KMS-11 (cell line): ENCODE data around the gene KCNT1.

ENCODE experiments used
- H2AFZ ChIP-seq: fragments of 200-600 bp; sonication (generic); 2 replicates; pipeline ENCODE4 v1.6.1; 2016; ENCODE audit warnings: antibody characterized with exemption, mixed run types, low read depth
- H3K27ac ChIP-seq: fragments of 200-600 bp; sonication (generic); 2 replicates; pipeline ENCODE4 v1.6.1; 2016; ENCODE audit warnings: mild to moderate bottlenecking, mixed run types
- H3K27me3 ChIP-seq: fragments of 200-600 bp; sonication (generic); 2 replicates; pipeline ENCODE4 v1.6.1; 2017; ENCODE audit warnings: mild to moderate bottlenecking, low read depth, mixed run types, moderate library complexity; ENCODE audit not compliant: insufficient read depth
- H3K36me3 ChIP-seq: fragments of 200-600 bp; sonication (generic); 2 replicates; pipeline ENCODE4 v1.6.1; 2017; ENCODE audit warnings: mild to moderate bottlenecking, mixed run types; ENCODE audit not compliant: insufficient read depth
- H3K4me1 ChIP-seq: fragments of 200-600 bp; sonication (generic); 2 replicates; pipeline ENCODE4 v1.6.1; 2016; ENCODE audit warnings: mild to moderate bottlenecking, low read depth, mixed run types; ENCODE audit not compliant: poor library complexity, severe bottlenecking
- H3K4me2 ChIP-seq: fragments of 200-600 bp; sonication (generic); 2 replicates; pipeline ENCODE4 v1.7.0; 2016; ENCODE audit warnings: mild to moderate bottlenecking, mixed run types
- H3K4me3 ChIP-seq: fragments of 200-600 bp; sonication (generic); IDR thresholded peaks from 2 replicates; pipeline ENCODE4 v1.6.1; 2017; ENCODE audit warnings: low read depth, low read length, mixed read lengths; ENCODE audit not compliant: insufficient read depth
- H3K79me2 ChIP-seq: fragments of 200-600 bp; sonication (generic); 2 replicates; pipeline ENCODE4 v1.6.1; 2016; ENCODE audit warnings: low read depth, mixed run types; ENCODE audit not compliant: insufficient read depth
- H3K9ac ChIP-seq: fragments of 200-600 bp; sonication (generic); 2 replicates; pipeline ENCODE4 v1.6.1; 2016; ENCODE audit warnings: mild to moderate bottlenecking, mixed run types
- H4K20me1 ChIP-seq: fragments of 200-600 bp; sonication (generic); 2 replicates; pipeline ENCODE4 v1.6.1; 2016; ENCODE audit warnings: mild to moderate bottlenecking, mixed run types; ENCODE audit not compliant: insufficient read depth
- TF ChIP-seq, protein P1 (sequence below): fragments of 200-600 bp; sonication (generic); conservative IDR thresholded peaks from 2 replicates; pipeline ENCODE4 v1.6.1; 2017; ENCODE audit warnings: low read depth, mild to moderate bottlenecking, antibody characterized with exemption, low read length, moderate library complexity, mixed read lengths

Gene KCNT1

DNA sequence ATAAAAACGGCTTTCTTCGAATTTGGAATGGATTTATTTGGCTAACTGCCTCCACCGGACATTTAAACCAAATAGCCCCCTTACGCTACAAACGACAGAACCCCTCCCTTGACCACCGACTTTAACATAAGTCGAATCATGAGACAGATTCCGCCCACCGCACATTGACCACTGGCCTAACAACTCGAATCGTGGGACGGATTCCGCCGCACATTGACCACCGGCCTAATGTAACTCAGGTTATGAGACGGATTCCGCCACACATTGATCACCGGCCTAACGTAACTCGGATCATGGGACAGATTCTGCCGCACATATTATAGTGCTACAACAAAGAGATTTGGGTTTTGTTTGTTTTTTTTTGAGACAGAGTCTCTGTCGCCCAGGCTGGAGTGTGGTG is 41.6 kb upstream of the KCNT1 start:
- Histone ChIP-seq H3K36me3 (no peaks in the 10 kb centered on the region), H3K27ac (no peak overlapping the region), H3K27me3 (peaks cover 73% of the 10 kb centered on the region), H3K4me1 (no peaks in the 10 kb centered on the region), H2AFZ (no peak overlapping the region), H3K4me3 (no peak overlapping the region), H4K20me1 (no peaks in the 10 kb centered on the region), H3K4me2 (no peak overlapping the region), H3K9ac (no peak overlapping the region), H3K79me2 (no peaks in the 10 kb centered on the region)
- TF ChIP-seq, protein P1, sequence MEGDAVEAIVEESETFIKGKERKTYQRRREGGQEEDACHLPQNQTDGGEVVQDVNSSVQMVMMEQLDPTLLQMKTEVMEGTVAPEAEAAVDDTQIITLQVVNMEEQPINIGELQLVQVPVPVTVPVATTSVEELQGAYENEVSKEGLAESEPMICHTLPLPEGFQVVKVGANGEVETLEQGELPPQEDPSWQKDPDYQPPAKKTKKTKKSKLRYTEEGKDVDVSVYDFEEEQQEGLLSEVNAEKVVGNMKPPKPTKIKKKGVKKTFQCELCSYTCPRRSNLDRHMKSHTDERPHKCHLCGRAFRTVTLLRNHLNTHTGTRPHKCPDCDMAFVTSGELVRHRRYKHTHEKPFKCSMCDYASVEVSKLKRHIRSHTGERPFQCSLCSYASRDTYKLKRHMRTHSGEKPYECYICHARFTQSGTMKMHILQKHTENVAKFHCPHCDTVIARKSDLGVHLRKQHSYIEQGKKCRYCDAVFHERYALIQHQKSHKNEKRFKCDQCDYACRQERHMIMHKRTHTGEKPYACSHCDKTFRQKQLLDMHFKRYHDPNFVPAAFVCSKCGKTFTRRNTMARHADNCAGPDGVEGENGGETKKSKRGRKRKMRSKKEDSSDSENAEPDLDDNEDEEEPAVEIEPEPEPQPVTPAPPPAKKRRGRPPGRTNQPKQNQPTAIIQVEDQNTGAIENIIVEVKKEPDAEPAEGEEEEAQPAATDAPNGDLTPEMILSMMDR, result no peak

DNA sequence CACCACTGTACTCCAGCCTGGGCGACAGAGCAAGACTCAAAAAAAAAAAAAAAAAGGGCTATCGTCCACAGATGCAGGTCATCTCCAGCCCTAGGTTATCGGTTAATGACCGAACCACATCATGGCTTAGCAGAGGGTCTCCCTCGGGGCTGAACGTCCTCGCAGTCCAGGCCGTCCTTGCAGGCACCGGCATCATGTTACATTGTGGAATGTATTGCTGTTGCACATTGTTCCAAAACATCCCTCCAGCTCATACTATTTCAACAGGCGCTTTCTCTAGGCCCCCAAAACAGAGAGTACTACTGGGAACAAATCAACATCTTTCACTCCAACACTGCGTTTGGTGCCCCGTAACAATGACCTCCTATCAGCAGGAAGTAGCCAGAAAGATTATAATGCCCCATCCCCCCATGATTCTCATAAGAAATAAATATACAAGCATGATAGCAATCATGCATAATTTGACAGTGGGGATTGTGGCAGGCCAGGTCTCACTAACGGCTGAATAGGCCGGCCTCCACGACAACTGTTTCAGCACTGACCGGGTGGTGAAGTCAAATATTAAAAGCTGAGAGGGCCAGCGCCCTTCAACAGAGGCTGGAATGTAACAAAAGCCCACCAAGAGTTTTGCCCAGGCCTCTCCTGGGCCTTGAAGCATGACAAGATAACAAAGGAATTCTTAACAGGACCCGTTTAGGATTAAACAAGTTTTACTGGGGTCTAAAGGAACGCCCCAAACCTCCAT is 40.0 kb upstream of the KCNT1 start:
- H3K36me3 ChIP-seq, result no peaks in the 10 kb centered on the region
- no peaks in the 10 kb centered on the region for H3K79me2 ChIP-seq
- TF ChIP-seq, protein P1, result no peak
- H3K4me2 ChIP-seq, result no peak overlapping the region
- no peak overlapping the region for H2AFZ ChIP-seq
- H4K20me1 ChIP-seq, result no peaks in the 10 kb centered on the region
- no peak overlapping the region for H3K4me3 ChIP-seq
- H3K27me3 ChIP-seq, result peaks cover 78% of the 10 kb centered on the region
- no peak overlapping the region for H3K27ac ChIP-seq
- no peaks in the 10 kb centered on the region for H3K4me1 ChIP-seq
- no peak overlapping the region for H3K9ac ChIP-seq

DNA sequence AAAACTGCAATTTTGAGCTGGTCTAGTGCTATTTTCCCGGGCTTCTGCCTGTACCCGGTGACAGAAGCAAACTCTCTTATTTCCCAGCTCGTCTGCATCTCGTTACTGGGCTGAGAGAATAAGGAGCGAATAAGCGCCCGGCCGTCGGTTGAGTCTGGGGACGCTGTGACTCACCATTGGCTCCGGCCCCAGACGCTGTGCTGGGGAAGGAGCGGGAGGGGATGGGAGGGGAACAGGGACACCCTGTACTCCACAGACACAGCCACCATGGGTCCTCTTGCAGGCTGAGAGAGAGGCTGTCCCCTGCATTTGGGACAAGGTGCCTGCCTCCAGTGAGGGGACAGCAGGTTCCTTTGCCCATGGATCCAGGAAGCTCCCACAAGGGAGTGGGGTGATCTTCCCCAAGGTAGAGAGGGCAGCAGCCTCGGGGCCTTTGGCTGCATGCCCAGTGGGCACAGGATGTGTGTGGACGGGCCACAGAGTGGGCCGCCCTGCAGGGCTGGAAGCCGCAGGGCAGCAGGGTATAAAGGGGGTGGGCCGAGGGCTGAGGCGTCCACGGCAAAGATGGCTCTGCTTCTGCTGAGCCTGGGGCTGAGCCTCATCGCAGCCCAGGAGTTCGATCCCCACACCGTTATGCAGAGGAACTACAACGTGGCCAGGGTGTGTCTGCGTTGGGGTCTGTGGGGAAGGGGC is 39.1 kb upstream of the KCNT1 start, which contains the start of gene LCN9:
TSS of gene LCN9 (plus strand) at position 552 of the 693 bp plus-strand sequence. CDS start at position 565, 13 bp downstream.
- TF ChIP-seq, protein P1, result no peak
- Histone ChIP-seq H3K9ac (no peak within 1 kb of the TSS), H3K4me1 (no peaks in the 10 kb centered on the region), H3K36me3 (no peaks in the 10 kb centered on the region), H3K27ac (no peak within 1 kb of the TSS), H3K4me2 (no peak within 1 kb of the TSS), H4K20me1 (no peaks in the 10 kb centered on the region), H2AFZ (no peak within 1 kb of the TSS), H3K27me3 (peaks cover 72% of the 10 kb centered on the region), H3K79me2 (no peaks in the 10 kb centered on the region), H3K4me3 (no peak within 1 kb of the TSS)

DNA sequence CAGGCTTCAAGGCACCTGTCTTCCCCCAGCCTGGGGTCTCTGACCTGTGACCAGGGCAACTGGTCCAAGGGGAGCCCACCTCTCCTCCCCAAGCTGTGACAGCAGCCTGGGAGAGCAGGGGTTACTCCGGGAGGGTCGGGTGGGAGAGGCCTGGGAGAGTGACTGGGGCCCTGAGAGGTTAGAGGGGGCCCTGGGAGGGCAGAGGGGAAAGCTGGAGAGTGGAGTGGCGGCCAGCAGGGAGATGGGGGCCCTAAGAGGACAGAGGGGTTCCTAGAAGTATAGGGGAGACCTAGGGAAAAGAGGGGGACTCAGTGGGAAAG is 38.6 kb upstream of the KCNT1 start:
- H2AFZ ChIP-seq, result no peak overlapping the region
- no peak overlapping the region for H3K4me3 ChIP-seq
- no peaks in the 10 kb centered on the region for H3K36me3 ChIP-seq
- no peak overlapping the region for H3K27ac ChIP-seq
- TF ChIP-seq, protein P1, result no peak
- peaks cover 67% of the 10 kb centered on the region for H3K27me3 ChIP-seq
- no peaks in the 10 kb centered on the region for H4K20me1 ChIP-seq
- no peaks in the 10 kb centered on the region for H3K4me1 ChIP-seq
- H3K9ac ChIP-seq, result no peak overlapping the region
- no peaks in the 10 kb centered on the region for H3K79me2 ChIP-seq
- H3K4me2 ChIP-seq, result no peak overlapping the region
